Neural progenitor cell (in vitro differentiated cells): ENCODE data around the gene LARGE1. TPM values are rescaled to one million over a fixed set of nuclear protein-coding genes. Genes with fewer than 3 reads are reported as not detected.

Source experiments
- DNase-seq: peaks from one replicate; pipeline ENCODE4 v3.0.0-alpha.2; 2016; ENCODE audit warnings: low spot score
- H2AFZ ChIP-seq: fragments of 200-600 bp; sonication (generic); replicated peaks from 2 replicates; pipeline ENCODE4 v1.6.1; 2016; ENCODE audit warnings: antibody characterized with exemption
- H3F3A ChIP-seq: fragments of 200-600 bp; sonication (generic); 2 replicates; pipeline ENCODE4 v1.6.1; 2016; ENCODE audit warnings: antibody characterized with exemption, low read depth
- H3K27ac ChIP-seq: fragments of 200-600 bp; sonication (generic); 2 replicates; pipeline ENCODE4 v1.5.1; 2016; ENCODE audit warnings: mild to moderate bottlenecking
- H3K27me3 ChIP-seq: fragments of 200-600 bp; sonication (generic); 2 replicates; pipeline ENCODE4 v1.6.1; 2016; ENCODE audit warnings: mild to moderate bottlenecking, moderate library complexity
- H3K36me3 ChIP-seq: fragments of 200-600 bp; sonication (generic); 2 replicates; pipeline ENCODE4 v1.5.1; 2016
- H3K4me1 ChIP-seq: fragments of 200-600 bp; sonication (generic); 2 replicates; pipeline ENCODE4 v1.6.1; 2016; ENCODE audit warnings: mixed run types
- H3K4me2 ChIP-seq: fragments of 200-600 bp; sonication (generic); 2 replicates; pipeline ENCODE4 v1.6.1; 2016
- H3K4me3 ChIP-seq: fragments of 200-600 bp; sonication (generic); 2 replicates; pipeline ENCODE4 v1.5.1; 2016
- H3K79me2 ChIP-seq: fragments of 200-600 bp; sonication (generic); 2 replicates; pipeline ENCODE4 v1.6.1; 2016; ENCODE audit warnings: low read depth
- H3K9ac ChIP-seq: fragments of 200-600 bp; sonication (generic); 2 replicates; pipeline ENCODE4 v1.6.1; 2016
- H3K9me3 ChIP-seq: fragments of 200-600 bp; sonication (generic); 2 replicates; pipeline ENCODE4 v1.5.1; 2016; ENCODE audit warnings: low read depth
- H4K20me1 ChIP-seq: fragments of 200-600 bp; sonication (generic); 2 replicates; pipeline ENCODE4 v1.6.1; 2016; ENCODE audit warnings: low read depth
- H3K27ac Mint-ChIP-seq: 3 replicates; pipeline ENCODE4 v1.8.0; 2021; ENCODE audit warnings: mixed read lengths
- H3K27me3 Mint-ChIP-seq: 2 replicates; pipeline ENCODE4 v1.8.0; 2022; ENCODE audit warnings: low read depth, mild to moderate bottlenecking, inconsistent platforms, moderate library complexity, mixed read lengths; ENCODE audit not compliant: insufficient read depth
- H3K36me3 Mint-ChIP-seq: 3 replicates; pipeline ENCODE4 v1.8.0; 2021; ENCODE audit warnings: mixed read lengths
- H3K4me1 Mint-ChIP-seq: 3 replicates; pipeline ENCODE4 v1.8.0; 2021; ENCODE audit warnings: mixed read lengths
- H3K4me3 Mint-ChIP-seq: 3 replicates; pipeline ENCODE4 v1.8.0; 2021; ENCODE audit warnings: mild to moderate bottlenecking, moderate library complexity, mixed read lengths
- H3K9me3 Mint-ChIP-seq: 3 replicates; pipeline ENCODE4 v1.8.0; 2020; ENCODE audit warnings: mixed read lengths
- EZH2 ChIP-seq: fragments of 200-600 bp; sonication (generic); IDR thresholded peaks from 2 replicates; pipeline ENCODE4 v1.6.1; 2017; ENCODE audit warnings: antibody characterized with exemption, mild to moderate bottlenecking, moderate library complexity
- EZH2phosphoT487 ChIP-seq: fragments of 200-600 bp; sonication (generic); IDR thresholded peaks from 2 replicates; pipeline ENCODE4 v1.6.1; 2017; ENCODE audit warnings: antibody characterized with exemption
- total RNA-seq: library from RNA; depleted of rRNA; stranded (reverse); fragments of >200 nt; gene quantifications from 2 replicates; pipeline ENCODE4 v1.2.3, GENCODE V29; 2015; ENCODE audit warnings: low replicate concordance
- TF ChIP-seq, protein P1 (sequence below): fragments of 200-600 bp; sonication (generic); IDR thresholded peaks from 2 replicates; pipeline ENCODE4 v1.5.1; 2017; ENCODE audit warnings: antibody characterized with exemption, mild to moderate bottlenecking

LARGE1 gene
- total RNA-seq, 1 donor from 2014 or later, result 24.9 TPM

DNA sequence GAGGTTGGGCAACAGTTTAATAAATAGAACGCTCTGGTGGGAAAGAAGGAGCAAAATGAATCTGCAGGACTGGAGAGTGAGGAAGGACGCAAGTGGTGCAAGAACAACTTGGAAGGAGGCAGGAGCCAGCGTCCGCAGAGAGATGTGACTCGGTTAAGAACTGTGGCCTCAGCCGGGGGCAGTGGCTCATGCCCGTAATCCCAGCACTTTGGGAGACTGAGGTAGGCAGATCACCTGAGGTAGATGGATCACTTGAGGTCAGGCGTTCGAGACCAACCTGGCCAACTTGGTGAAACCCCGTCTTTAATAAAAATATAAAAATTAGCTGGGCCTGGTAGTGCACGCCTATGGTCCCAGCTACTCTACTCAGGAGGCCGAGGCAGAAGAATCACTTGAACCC, 319.7 kb downstream of the LARGE1 start:
- TF ChIP-seq EZH2 (no peak), EZH2phosphoT487 (no peak)
- TF ChIP-seq, protein P1, sequence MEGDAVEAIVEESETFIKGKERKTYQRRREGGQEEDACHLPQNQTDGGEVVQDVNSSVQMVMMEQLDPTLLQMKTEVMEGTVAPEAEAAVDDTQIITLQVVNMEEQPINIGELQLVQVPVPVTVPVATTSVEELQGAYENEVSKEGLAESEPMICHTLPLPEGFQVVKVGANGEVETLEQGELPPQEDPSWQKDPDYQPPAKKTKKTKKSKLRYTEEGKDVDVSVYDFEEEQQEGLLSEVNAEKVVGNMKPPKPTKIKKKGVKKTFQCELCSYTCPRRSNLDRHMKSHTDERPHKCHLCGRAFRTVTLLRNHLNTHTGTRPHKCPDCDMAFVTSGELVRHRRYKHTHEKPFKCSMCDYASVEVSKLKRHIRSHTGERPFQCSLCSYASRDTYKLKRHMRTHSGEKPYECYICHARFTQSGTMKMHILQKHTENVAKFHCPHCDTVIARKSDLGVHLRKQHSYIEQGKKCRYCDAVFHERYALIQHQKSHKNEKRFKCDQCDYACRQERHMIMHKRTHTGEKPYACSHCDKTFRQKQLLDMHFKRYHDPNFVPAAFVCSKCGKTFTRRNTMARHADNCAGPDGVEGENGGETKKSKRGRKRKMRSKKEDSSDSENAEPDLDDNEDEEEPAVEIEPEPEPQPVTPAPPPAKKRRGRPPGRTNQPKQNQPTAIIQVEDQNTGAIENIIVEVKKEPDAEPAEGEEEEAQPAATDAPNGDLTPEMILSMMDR, result no peak
- H3K9me3 ChIP-seq, result no peaks in the 10 kb centered on the region
- H2AFZ ChIP-seq, result no peak overlapping the region
- no peak overlapping the region for H3K9ac ChIP-seq
- Mint-ChIP-seq H3K27ac (no peak overlapping the region), H3K4me1 (peaks cover 34% of the 10 kb centered on the region), H3K9me3 (peaks cover 7% of the 10 kb centered on the region), H3K36me3 (peaks cover 35% of the 10 kb centered on the region), H3K27me3 (peaks cover 2% of the 10 kb centered on the region), H3K4me3 (no peak overlapping the region)
- peaks cover 22% of the 10 kb centered on the region for H4K20me1 ChIP-seq
- peaks cover 13% of the 10 kb centered on the region for H3K27me3 ChIP-seq
- H3K79me2 ChIP-seq, result no peaks in the 10 kb centered on the region
- H3K4me2 ChIP-seq, result no peak overlapping the region
- no peak overlapping the region for H3K4me3 ChIP-seq
- no peak overlapping the region for H3K27ac ChIP-seq
- no peak for DNase-seq
- H3K4me1 ChIP-seq, result peaks cover 23% of the 10 kb centered on the region
- H3K36me3 ChIP-seq, result no peaks in the 10 kb centered on the region
- H3F3A ChIP-seq, result peaks cover 20% of the 10 kb centered on the region

DNA sequence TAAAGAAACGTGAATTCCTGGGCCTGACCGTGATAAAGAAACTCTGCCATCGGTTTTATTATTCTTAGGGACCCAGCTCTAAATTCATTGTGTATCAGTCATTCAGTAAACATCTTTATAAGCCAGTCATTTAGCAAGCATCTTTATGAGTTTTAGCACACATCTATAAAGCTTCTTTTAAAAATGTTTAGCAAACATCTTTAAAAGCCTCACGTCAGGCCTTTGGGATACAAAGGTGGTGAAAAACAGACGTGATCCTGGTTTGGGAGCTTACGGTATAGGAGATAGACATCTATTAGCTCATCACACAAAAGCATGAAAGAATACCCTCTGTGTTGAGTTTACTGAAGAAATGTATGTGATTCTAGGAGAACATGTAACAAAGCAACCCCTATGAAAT, 320.2 kb downstream of the LARGE1 start:
- H3K36me3 ChIP-seq, result no peaks in the 10 kb centered on the region
- TF ChIP-seq EZH2 (no peak), EZH2phosphoT487 (no peak)
- TF ChIP-seq, protein P1, result no peak
- H3K27me3 Mint-ChIP-seq, result peaks cover 2% of the 10 kb centered on the region
- H3K36me3 Mint-ChIP-seq, result peaks cover 38% of the 10 kb centered on the region
- no peak overlapping the region for H3K4me3 ChIP-seq
- H3K9me3 Mint-ChIP-seq, result peaks cover 7% of the 10 kb centered on the region
- no peaks in the 10 kb centered on the region for H3K9me3 ChIP-seq
- H3F3A ChIP-seq, result peaks cover 15% of the 10 kb centered on the region
- H3K27ac Mint-ChIP-seq, result no peak overlapping the region
- peaks cover 30% of the 10 kb centered on the region for H3K4me1 Mint-ChIP-seq
- H3K4me3 Mint-ChIP-seq, result no peak overlapping the region
- H3K4me2 ChIP-seq, result no peak overlapping the region
- no peak overlapping the region for H3K27ac ChIP-seq
- H3K79me2 ChIP-seq, result no peaks in the 10 kb centered on the region
- H3K9ac ChIP-seq, result no peak overlapping the region
- no peak for DNase-seq
- peaks cover 14% of the 10 kb centered on the region for H3K27me3 ChIP-seq
- no peak overlapping the region for H2AFZ ChIP-seq
- H3K4me1 ChIP-seq, result peaks cover 18% of the 10 kb centered on the region
- H4K20me1 ChIP-seq, result peaks cover 17% of the 10 kb centered on the region

DNA sequence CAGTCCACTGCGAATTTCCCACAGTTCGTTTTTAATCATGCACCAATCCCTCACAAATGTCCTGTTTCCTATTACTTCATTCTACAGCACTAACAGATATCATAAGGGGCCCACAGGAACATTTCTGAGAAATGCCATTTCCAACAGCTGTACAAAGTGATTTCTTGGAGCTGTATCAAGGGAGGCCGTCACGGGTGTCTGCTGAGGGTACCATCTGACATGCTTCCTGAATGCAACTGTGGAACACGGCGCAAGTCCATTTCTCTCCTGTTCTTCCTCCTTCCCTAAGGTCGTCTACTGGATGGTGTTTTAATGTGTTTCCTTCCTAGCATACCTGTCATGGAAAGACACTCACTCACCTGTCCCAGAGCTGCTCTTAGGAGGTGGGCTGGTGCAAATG, 320.7 kb downstream of the LARGE1 start:
- Mint-ChIP-seq H3K4me3 (no peak overlapping the region), H3K27ac (no peak overlapping the region), H3K27me3 (peaks cover 2% of the 10 kb centered on the region), H3K4me1 (peaks cover 24% of the 10 kb centered on the region), H3K9me3 (peaks cover 7% of the 10 kb centered on the region), H3K36me3 (peaks cover 39% of the 10 kb centered on the region)
- no peak overlapping the region for H2AFZ ChIP-seq
- H3K27ac ChIP-seq, result no peak overlapping the region
- no peak overlapping the region for H3K4me2 ChIP-seq
- H3K36me3 ChIP-seq, result no peaks in the 10 kb centered on the region
- TF ChIP-seq EZH2phosphoT487, result no peak
- no peak overlapping the region for H3K9ac ChIP-seq
- H3K27me3 ChIP-seq, result peaks cover 14% of the 10 kb centered on the region
- H3K79me2 ChIP-seq, result no peaks in the 10 kb centered on the region
- H3K9me3 ChIP-seq, result no peaks in the 10 kb centered on the region
- H3F3A ChIP-seq, result peaks cover 13% of the 10 kb centered on the region
- H4K20me1 ChIP-seq, result peaks cover 16% of the 10 kb centered on the region
- peaks cover 18% of the 10 kb centered on the region for H3K4me1 ChIP-seq
- DNase-seq, result no peak
- no peak overlapping the region for H3K4me3 ChIP-seq

DNA sequence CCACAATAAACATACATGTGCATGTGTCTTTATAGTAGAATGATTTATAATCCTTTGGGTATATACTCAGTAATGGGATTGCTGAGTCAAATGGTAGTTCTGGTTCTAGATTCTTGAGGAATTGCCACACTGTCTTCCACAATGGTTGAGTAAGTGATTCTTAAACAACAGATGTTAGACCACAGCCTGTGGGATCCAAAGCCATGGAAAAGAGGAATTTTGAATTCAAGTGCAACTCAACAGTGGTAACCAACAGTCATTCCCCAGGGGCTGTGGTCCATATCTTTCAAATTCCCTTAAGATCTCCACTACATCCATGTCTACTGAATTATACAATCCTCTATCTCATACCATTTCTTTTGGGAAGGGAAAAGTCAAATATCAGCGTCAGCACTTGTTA, 321.5 kb downstream of the LARGE1 start:
- Mint-ChIP-seq H3K9me3 (peaks cover 7% of the 10 kb centered on the region), H3K27me3 (peaks cover 2% of the 10 kb centered on the region), H3K4me3 (no peak overlapping the region), H3K4me1 (peaks cover 19% of the 10 kb centered on the region), H3K36me3 (peaks cover 34% of the 10 kb centered on the region), H3K27ac (no peak overlapping the region)
- Histone ChIP-seq H3K36me3 (no peaks in the 10 kb centered on the region), H3F3A (peaks cover 13% of the 10 kb centered on the region), H4K20me1 (peaks cover 16% of the 10 kb centered on the region), H3K27me3 (peaks cover 14% of the 10 kb centered on the region), H3K79me2 (no peaks in the 10 kb centered on the region), H2AFZ (no peak overlapping the region), H3K9me3 (no peaks in the 10 kb centered on the region), H3K4me1 (peaks cover 18% of the 10 kb centered on the region), H3K4me2 (no peak overlapping the region), H3K9ac (no peak overlapping the region), H3K27ac (no peak overlapping the region), H3K4me3 (no peak overlapping the region)
- TF ChIP-seq EZH2phosphoT487 (no peak), EZH2 (no peak)
- TF ChIP-seq, protein P1, result no peak
- no peak for DNase-seq
